DMS53 treated with DMSO at 0.1 percent for 48 hours (cell line): ENCODE data around the gene HPN.
A peak's percentile ranks its signal among the peaks of the same experiment; 100 is the strongest.
"Not testable (repeated sequence)": the region's sequence is repeated elsewhere in the genome, so short reads cannot be mapped to it uniquely, and the experiment has no call there.

ENCODE experiments used
- DNase-seq: peaks from one replicate; lab custom pipeline; 2025; ENCODE audit not compliant: unreplicated experiment; lab: John Stamatoyannopoulos, UW

The HPN gene

GRCh38 chr19:35008891-35009341 lies 32.6 kb upstream of the HPN start:
- DNase-seq = no peak

- no peak for DNase-seq
These were observed 31.8 kb upstream of the HPN start for GRCh38 chr19:35009424-35010415.

- DNase-seq = no peak
These were observed 30.3 kb upstream of the HPN start for GRCh38 chr19:35011091-35011689.

GRCh38 chr19:35011737-35012682 lies 29.5 kb upstream of the HPN start:
- no peak for DNase-seq

- peak; percentile 14 for DNase-seq
These were observed 28.3 kb upstream of the HPN start for GRCh38 chr19:35013041-35013819.

- DNase-seq = no peak
These were observed 27.4 kb upstream of the HPN start for GRCh38 chr19:35013820-35014754.

GRCh38 chr19:35014774-35015173 lies 26.7 kb upstream of the HPN start:
- DNase-seq = not testable (repeated sequence)

GRCh38 chr19:35015270-35015953 lies 26.1 kb upstream of the HPN start:
- no peak for DNase-seq

GRCh38 chr19:35015954-35016351 lies 25.6 kb upstream of the HPN start:
- no peak for DNase-seq

GRCh38 chr19:35017507-35017906 lies 24.0 kb upstream of the HPN start:
- DNase-seq = no peak

GRCh38 chr19:35018379-35018778 lies 23.1 kb upstream of the HPN start:
- no peak for DNase-seq

- no peak for DNase-seq
These were observed 22.4 kb upstream of the HPN start for GRCh38 chr19:35019144-35019543.

GRCh38 chr19:35021016-35021415 lies 20.5 kb upstream of the HPN start:
- DNase-seq = no peak

- no peak for DNase-seq
These were observed 19.9 kb upstream of the HPN start for GRCh38 chr19:35021596-35021995.

GRCh38 chr19:35022460-35022859 lies 19.1 kb upstream of the HPN start:
- no peak for DNase-seq

GRCh38 chr19:35023428-35023827 lies 18.1 kb upstream of the HPN start:
- no peak for DNase-seq

- no peak for DNase-seq
These were observed 17.4 kb upstream of the HPN start for GRCh38 chr19:35024095-35024494.

- DNase-seq = no peak
These were observed 15.6 kb upstream of the HPN start for GRCh38 chr19:35025969-35026368.

- DNase-seq = no peak
These were observed 15.1 kb upstream of the HPN start for GRCh38 chr19:35026418-35026817.
